Stimulated activated CD4-positive, alpha-beta T cell treated with anti-CD3 and anti-CD28 coated beads, Interleukin-4, amount 100 ng/mL, for 1 hour (primary cell): ENCODE data around the gene HYAL1.

Experiments used
- DNase-seq: peaks from one replicate; pipeline ENCODE4 v3.0.0-alpha.2; 2020

Gene HYAL1, protein sequence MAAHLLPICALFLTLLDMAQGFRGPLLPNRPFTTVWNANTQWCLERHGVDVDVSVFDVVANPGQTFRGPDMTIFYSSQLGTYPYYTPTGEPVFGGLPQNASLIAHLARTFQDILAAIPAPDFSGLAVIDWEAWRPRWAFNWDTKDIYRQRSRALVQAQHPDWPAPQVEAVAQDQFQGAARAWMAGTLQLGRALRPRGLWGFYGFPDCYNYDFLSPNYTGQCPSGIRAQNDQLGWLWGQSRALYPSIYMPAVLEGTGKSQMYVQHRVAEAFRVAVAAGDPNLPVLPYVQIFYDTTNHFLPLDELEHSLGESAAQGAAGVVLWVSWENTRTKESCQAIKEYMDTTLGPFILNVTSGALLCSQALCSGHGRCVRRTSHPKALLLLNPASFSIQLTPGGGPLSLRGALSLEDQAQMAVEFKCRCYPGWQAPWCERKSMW

DNA sequence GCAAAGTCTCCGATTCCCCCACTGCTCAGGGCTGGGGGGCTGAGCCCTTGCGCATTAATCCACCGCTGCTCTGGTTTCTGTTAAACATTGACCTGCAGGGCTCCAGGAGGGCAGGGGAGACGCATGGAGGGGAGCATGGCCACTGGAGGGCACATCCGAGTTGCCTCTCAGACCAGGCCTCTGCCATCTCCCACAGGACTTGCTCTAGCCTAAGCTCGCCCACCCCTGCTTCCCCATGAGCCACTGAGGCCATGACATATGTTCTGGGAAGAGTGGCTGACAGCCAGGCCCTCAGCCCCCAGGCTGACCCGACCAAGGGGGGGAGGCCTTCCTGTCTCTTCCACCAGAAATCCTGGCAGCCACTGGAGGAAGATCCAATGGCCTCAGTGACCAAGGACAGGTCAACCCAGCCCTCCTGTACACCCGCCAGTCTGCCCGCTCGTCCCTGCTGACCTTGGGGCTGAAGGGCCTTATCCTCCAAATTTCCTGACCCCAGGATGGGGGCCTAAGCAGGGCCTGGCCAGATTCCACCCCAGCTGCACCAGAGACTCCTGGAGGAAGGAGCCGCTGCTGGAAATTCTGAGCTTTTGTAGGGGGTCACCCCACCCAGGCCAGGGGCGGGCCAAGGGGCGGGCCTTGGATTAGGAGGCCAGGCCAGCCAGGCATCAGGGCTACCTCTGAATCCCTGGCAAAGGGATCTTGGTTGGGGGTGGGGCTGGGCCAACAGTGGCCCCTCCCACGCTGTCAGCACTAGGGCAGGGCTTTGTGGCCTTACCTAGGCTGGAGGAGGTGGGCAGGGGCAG is at the start of gene HYAL1:
Gene HYAL1 (minus strand): TSS at position 562 of the 803 bp plus-strand sequence. CDS start 618 bp downstream, outside the sequence.
- no peak for DNase-seq

DNA sequence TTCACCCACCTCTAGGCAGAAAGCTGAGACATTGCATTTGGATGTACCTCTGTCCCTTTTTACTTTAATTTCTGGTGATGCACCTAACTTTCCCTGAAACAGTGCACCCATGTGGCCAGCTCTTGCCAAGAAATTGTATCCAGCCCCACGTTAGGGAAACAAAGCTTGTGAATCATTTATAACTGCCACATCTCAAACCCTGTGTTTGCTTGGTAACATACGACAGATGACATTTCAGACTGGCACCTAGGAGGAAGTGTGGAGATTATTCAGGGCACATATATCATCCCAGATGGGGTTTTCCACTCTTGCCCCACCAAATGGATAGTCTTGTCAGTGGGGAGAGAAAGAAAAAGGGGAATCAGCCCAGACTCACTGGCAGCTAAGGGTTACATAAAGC is 49.4 kb upstream of the HYAL1 start:
- no peak for DNase-seq

DNA sequence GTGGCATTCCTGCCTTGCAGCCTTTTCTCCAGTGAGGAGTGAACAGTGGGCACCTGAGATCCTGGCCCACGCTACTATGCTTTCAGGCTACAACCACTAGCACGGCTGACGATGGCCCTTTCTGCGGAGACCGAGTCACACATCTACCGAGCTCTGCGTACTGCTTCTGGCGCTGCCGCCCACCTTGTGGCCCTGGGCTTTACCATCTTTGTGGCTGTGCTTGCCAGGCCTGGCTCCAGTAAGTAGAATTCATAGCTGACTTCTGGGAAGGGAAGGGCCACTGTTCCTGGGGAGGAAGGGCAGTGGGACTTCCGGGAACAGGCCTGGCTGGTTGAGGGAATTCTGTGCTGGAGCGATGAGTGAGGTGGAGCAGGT is 47.9 kb upstream of the HYAL1 start:
- no peak for DNase-seq

DNA sequence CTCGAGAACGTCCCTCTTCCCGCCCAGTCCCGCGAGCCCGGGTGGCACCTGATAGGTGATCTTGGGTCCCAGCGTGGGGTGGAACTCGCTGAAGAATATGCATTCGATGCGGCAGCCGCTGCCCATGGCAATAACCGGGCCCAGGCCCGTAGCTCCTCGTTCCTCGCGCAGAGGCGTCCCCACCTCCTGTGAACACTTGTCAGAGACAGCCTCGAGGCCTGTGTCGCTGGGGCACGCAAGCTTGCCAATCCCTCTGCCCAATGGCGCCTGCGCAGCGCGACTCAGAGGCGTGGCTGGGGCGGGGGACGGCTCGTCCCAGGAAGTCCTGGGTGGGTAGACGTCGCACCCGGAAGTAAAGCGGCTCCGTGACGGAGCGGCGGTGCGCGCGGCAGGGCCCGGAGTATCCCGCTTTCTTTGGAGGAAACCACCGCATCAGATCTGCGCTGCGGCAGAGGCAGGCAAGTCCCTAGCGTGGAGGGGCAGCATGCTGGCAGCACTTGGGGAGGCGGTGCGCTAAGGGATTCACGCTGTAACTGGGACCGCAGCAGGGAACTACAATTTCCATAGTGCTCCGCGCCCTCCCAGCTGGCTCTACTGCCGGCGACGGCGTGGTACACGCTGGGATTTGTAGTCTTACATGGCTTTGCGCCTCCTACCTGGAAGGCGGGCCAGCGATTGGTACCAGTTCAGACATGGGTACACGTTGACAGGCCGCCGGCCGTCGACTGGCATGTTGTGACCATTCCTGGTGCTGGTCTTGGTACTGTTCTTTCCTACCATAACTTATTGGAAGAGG is 47.4 kb upstream of the HYAL1 start, which contains the start of the genes CYB561D2 and NPRL2:
Gene CYB561D2 (plus strand): TSS at position 336 of the 796 bp plus-strand sequence. CDS start 572 bp downstream, outside the sequence.
Gene NPRL2 (minus strand): TSS at position 249 of the 796 bp plus-strand sequence. CDS start 123 bp downstream, at position 126.
- peak; percentile 100 for DNase-seq

DNA sequence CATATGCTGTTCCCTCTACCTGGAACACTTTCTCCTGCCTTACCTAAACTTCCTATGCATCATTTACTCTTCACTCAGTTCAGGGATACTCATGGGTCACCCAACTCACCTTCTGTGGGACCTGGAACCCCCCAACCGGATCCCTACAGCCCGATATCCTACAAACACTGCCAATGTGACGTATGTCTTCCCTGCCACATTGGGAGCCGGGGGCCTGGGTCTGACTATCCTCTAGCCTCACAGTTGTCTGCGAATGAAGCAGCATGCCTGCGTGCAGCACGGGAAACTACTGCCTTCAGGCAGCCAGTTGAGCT is 46.8 kb upstream of the HYAL1 start:
- DNase-seq: no peak

DNA sequence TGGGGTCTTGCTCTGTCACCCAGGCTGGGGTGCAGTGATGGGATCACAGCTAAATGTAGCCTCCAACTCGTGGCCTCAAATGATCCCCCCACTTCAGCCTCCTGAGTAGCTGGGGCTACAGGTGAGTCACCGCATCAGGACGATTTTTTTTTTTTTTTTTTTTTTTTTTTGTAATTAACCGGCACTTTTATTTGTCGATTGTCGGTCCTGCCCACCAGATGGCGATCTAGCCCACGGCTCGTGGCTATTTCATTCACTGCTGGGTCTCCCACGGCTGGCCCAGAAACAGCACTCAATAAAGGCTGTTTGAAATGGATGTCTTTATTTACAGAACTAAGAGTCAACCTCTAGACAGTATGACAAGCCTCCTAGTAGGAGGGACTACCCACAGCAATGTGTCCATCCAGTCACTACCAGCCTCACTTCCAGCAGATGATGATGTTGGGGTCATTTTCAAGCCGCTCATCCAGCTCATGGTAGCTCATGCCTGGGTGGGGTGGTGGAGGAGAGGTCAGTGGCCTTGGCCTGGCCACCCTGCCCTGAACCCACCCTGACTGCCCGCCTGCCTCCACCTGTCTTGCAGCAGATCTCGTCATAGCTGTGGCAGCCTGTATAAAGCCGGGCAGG is 43.9 kb upstream of the HYAL1 start:
- DNase-seq: peak; percentile 71

DNA sequence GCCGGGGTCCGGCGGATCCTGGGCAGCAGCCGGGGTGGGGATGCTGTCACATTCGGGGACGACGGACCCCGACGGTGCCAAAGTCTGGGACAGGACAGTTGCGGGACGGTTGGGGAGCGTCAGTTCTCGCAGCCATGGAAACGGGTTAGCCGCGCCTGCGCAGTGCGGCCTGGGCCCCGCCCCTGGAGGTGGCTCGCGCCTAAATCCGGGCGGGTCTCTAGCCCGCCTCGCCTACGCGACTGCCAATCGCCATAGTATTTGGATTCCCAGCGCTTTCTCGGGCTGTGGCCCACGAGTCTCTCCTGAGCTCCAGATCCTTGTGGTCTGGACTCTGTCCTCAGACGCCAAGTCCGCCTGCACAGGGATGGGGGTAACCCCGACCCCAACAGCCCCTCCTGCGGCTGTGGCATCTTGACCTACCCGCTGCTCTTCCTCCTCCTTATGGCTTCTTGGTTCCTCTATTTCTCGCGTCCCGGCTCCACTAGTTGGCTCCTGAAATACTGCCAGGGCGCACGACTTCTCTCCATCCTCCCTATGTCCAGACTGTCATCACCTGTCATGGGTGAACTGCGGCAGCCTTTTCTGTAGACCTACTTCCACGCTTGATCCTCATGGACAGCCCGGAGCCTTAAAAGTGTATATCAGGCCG is 42.3 kb upstream of the HYAL1 start, which contains the start of gene ZMYND10:
Gene ZMYND10 (minus strand): TSS at position 147 of the 649 bp plus-strand sequence. CDS start 153 bp downstream, outside the sequence.
- DNase-seq: peak; percentile 73

DNA sequence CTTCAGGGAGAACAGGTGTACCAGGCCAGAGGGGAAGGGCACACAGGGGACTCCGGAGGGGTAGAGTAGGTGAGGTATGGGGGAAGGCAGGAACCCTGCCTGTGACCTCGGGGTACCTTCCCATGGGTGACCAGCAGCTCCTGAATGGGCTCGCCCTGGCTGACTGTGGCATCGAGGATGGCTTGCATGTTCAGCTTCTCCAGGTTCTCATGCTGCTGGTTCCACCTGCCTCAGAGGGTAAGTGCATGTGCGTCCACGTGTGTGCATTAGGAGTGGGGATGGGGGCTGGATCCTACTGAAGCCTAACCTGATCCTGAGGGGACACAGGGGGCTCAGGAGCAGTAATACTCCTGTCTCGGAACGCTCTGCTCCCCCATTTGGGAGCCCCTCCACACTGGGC is 41.6 kb upstream of the HYAL1 start:
- no peak for DNase-seq

DNA sequence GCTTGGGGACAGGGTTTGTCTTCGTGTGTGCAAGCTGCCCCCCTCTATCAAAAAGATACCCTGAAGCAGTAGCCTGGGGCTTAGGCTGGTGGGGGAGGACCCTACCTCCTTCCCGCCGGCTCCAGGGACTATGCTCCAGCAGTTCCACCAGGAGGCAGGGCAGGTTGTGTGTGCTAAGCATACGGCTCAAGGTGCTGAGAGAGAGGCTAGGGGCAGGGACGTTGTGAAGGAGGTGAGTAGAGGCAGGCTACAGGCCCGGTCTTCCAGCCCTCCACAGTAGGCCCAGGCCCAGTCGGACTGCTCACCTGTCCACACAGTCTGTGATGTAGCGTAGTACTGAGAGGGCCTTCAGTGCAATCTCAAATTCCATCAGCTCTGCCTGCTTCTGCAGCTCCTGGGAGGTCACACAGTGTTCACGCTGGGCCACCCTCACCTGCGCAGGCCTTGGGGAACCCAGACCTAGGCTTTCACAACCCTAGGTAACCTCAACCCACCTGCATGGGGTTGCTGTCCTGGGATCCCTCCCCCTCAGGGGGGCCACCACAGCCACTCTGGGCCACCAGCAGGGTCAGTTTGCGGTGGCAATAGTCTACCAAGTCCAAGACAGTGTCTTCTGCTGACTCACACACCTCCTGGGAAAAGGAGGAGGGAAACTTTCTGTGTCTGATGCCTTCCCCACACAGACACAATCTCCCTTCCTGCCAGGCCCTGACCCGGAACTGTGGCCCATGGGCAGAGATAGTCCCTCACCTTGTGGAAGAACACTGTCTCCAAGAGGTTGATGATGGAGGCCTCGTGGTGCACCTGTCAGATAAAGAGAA is 39.6 kb upstream of the HYAL1 start:
- no peak for DNase-seq

DNA sequence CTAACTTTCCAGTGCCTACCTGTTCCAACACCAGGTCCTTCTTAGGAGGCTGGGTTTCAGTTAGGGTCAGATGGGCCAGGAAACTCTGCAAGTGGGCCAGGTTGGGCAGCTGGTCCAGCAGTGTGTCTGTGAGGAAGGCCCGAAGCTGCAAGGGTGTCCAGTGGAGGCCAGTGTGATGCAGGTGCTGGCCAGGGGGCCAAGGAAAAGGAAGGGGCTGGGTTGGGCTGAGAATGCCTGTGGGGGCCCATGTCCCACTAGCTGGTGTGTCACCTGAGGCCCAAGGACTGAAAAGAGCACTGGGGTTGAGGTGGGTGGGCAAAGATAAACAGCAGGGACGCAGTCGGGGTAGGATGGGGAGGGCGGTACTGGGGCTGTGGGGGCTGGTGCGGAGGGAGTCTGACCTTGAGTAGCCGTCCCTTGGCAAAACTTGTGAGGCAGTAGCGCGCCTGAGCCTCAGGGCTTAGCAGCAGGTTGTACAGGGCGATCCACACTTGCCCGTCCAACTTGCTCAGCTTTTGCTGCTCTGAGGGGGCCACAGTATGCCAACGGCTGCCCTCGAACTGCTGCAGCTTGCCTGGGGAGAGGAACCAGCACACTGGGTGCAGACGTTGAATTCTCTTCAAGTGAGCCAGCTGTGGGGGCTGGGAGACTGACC is 38.7 kb upstream of the HYAL1 start:
- DNase-seq: no peak

DNA sequence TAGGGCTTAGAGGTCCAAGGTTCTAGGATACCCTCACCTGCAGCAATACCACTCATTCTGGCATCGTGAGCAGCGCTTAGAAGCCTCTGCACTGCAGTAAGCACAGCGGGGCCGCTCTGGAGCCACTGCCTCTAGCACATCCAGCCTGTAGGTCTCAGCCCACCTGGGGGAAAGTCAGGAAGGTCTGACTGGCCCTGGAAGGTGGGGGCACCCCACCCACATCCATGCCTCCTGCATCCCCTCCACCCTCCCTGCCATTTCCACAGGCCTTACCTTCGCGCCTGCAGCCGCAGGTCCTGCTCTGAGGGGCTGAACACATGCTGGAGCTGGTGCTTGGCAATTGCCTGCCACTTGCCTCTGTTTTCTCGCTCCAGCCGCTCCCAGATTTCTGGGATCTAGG is 38.2 kb upstream of the HYAL1 start:
- DNase-seq: no peak

DNA sequence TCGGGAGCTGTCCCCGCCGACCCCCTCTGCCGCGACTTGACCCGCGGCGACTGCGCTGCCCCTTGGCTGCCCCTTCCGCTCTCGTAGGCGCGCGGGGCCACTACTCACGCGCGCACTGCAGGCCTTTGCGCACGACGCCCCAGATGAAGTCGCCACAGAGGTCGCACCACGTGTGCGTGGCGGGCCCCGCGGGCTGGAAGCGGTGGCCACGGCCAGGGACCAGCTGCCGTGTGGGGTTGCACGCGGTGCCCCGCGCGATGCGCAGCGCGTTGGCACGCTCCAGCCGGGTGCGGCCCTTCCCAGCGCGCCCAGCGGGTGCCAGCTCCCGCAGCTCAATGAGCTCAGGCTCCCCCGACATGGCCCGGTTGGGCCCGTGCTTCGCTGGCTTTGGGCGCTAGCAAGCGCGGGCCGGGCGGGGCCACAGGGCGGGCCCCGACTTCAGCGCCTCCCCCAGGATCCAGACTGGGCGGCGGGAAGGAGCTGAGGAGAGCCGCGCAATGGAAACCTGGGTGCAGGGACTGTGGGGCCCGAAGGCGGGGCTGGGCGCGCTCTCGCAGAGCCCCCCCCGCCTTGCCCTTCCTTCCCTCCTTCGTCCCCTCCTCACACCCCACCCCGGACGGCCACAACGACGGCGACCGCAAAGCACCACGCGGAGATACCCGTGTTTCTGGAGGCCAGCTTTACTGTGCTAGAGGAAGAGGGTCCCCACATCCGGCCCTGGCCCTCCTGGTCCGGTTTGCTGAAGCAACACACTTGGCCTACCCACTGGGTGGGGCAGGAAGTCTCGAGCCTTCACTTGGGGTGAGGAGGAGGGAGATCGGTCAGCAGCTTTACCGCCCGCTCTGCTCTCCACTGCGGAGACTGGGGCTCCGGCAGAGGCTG is 37.3 kb upstream of the HYAL1 start, which contains the start of gene RASSF1:
Gene RASSF1 (minus strand): TSS at position 389 of the 882 bp plus-strand sequence. CDS start 31 bp downstream, at position 358.
- peak; percentile 62 for DNase-seq

DNA sequence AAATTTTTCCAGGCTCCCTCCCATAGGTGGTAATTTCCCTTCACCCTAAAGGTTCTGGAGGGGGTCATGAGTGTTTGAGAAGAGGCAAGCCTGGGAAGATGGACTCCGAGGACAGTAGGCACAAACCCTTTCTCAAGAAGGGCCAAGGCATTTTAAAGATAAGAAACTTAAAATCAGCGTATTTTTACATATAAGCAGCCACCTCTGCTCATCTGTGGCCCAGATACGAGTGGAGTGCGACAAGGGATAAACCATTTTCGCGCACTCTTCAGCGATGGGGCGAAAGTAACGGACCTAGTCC is 36.7 kb upstream of the HYAL1 start:
- DNase-seq: no peak

DNA sequence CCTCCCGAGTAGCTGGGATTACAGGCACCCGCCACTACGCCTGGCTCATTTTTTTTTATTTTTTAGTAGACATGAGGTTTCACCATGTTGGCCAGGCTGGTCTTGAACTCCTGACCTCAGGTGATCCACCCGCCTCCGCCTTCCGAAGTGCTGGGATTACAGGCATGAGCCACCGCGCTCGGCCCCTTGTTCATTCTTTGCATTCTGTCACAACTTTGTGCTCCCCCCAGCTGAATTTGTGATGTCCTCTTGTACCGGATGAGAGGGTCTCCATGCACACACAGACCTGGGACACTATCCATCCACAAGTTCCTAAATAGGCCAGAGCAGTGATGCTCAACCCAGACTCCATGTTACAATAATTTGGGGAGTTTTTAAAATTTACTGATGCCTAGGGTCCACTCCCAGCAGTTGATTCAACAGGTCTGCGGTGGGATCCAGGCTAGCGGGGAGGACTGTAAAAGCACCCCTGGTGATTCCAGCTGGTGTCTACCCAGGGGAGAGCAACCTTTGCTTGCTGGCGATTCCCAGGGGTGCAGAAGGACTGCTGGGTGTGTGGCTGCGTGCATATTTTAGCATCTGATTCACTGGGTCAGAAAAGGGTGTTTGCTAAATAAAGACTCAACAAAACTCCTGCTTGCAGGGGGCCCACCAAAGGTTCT is 36.2 kb upstream of the HYAL1 start:
- no peak for DNase-seq

DNA sequence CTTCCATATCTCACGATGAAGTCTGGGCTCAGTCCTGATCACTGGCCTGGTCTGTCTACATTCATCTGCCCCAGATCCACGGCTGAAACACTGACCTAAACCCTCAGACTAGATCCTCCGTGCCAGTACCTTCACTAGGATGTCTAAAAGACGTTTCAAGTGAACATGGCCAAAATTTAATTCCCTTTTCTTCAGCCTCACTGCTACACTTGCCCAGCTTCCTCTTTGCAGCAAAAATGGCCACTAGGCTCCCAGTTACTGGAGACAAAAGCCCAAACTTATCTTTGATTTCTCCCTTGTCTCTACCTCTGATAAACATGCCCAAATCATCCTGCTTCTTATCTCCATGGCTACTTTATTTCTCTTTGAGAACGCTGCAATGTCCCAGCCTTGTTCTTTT is 35.6 kb upstream of the HYAL1 start:
- no peak for DNase-seq

DNA sequence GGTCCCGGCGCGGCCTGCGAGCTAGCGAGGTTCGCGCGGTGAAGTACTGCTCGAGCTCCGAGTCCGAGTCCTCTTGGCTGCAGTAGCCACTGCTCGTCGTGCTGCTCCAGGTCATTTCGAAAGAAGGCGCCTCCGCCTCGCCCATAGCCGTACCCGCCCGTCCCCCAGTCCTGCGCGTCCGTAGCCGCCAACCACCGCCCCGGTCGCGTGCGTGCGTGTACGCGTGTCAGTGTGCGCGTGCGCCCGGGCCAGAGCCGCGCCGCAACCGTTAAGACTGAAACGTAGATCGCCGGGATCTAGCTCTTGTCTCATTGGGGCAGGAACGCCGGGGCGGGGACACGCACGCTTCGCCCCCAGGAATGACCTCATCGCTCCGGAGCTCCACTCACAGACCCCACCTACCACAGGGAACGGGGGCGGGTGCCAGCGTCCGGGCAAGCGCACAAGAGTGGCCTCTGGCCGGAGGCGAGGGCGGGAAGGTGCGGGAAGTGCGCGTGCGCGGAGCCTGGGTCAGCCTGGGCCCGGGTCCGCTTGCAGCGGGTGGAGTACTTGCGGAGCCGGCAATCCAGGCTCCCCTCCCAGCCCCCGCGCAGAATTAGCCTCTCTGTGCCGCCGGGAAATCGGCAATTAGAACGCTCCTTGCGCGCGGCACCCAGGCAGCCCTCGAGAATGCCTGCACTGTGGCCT is 33.9 kb upstream of the HYAL1 start:
- DNase-seq: peak; percentile 93

DNA sequence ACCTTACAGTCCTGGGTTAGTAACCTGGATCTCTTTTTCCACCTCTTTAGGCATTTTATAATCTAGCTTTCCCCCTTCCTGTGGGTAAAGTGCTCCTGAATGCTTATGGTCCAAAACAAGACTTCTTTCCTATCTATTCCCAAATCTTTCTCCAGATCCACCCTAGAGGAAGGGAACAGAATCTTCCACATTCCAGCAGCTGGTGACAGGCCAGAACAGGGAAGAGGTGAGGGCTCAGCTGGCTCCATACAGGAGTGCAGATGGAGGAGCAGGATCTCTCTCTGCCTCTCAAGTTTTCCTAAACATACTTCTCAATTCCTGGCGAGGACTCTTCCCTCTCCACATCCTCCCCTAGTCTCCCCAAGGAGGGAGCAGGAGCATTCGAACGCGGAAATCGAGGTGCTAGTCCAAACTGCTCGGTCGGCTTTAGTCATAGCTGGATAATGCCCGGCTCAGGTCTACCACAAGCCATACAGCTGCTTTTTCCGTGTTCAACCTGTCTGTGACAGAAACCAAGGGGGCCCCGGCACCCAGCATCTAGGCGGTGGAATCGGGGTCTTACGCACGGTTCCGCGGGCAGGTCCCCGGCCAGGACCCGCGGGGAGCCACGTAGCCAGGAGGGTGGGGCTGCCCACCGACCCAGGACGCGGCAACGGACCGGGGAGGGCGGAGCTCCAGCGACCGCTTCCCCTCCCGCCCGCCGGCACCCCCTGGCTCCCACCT is 33.2 kb upstream of the HYAL1 start:
- DNase-seq: no peak
